Measurements from ENCODE around the gene CFAP52.
A peak's percentile ranks its signal among the peaks of the same experiment; 100 is the strongest.
"Not testable (repeated sequence)": the region's sequence is repeated elsewhere in the genome, so short reads cannot be mapped to it uniquely, and the experiment has no call there.

Gene CFAP52

GRCh38 chr17:9575381-9576101, 901 bp upstream of the CFAP52 start, which contains the start of gene STX8:
TSS of gene STX8 (minus strand) at chr17:9575820. CDS start at chr17:9575808, 12 bp downstream.
- DNase-seq: peak; percentile 99

GRCh38 chr17:9577373-9577709, 899 bp downstream of the CFAP52 start:
- no peak for DNase-seq

- DNase-seq: no peak
Observed at GRCh38 chr17:9587969-9588656, 11.7 kb downstream of the CFAP52 start.

- DNase-seq: no peak
Observed at GRCh38 chr17:9594065-9594464, 17.6 kb downstream of the CFAP52 start.

- DNase-seq: not testable (repeated sequence)
Observed at GRCh38 chr17:9597638-9598037, 21.2 kb downstream of the CFAP52 start.

- DNase-seq: no peak
Observed at GRCh38 chr17:9598661-9599060, 22.2 kb downstream of the CFAP52 start.

GRCh38 chr17:9604583-9604982, 28.1 kb downstream of the CFAP52 start:
- not testable (repeated sequence) for DNase-seq

GRCh38 chr17:9606453-9606852, 30.0 kb downstream of the CFAP52 start:
- no peak for DNase-seq

GRCh38 chr17:9607058-9607457, 30.6 kb downstream of the CFAP52 start:
- DNase-seq: not testable (repeated sequence)

- DNase-seq: no peak
Observed at GRCh38 chr17:9611557-9611956, 35.1 kb downstream of the CFAP52 start.

GRCh38 chr17:9612006-9612405, 35.6 kb downstream of the CFAP52 start:
- no peak for DNase-seq

GRCh38 chr17:9615486-9615885, 39.0 kb downstream of the CFAP52 start:
- DNase-seq: no peak

GRCh38 chr17:9622961-9623360, 46.5 kb downstream of the CFAP52 start:
- no peak for DNase-seq

GRCh38 chr17:9628509-9628908, 52.1 kb downstream of the CFAP52 start:
- DNase-seq: no peak

- no peak for DNase-seq
Observed at GRCh38 chr17:9632741-9633140, 56.3 kb downstream of the CFAP52 start.

GRCh38 chr17:9635340-9635739, 58.9 kb downstream of the CFAP52 start:
- DNase-seq: no peak

GRCh38 chr17:9636501-9636900, 60.1 kb downstream of the CFAP52 start:
- DNase-seq: no peak

GRCh38 chr17:9640388-9640787, 63.9 kb downstream of the CFAP52 start:
- not testable (repeated sequence) for DNase-seq

- DNase-seq: no peak
Observed at GRCh38 chr17:9643611-9644010, 67.2 kb downstream of the CFAP52 start.

- DNase-seq: peak; percentile 94
Observed at GRCh38 chr17:9644910-9645751, 68.7 kb downstream of the CFAP52 start, which contains the start of gene USP43. TSS of gene USP43 (plus strand) at chr17:9645517. CDS start at chr17:9645633, 116 bp downstream.

GRCh38 chr17:9645851-9646545, 69.6 kb downstream of the CFAP52 start:
- DNase-seq: peak; percentile 90

- no peak for DNase-seq
Observed at GRCh38 chr17:9646546-9646885, 70.1 kb downstream of the CFAP52 start.

- peak; percentile 94 for DNase-seq
Observed at GRCh38 chr17:9647014-9647413, 70.6 kb downstream of the CFAP52 start.

Measured in islet precursor cell (in vitro differentiated cells).